WTC11 (cell line): Measurements from ENCODE around the gene IDUA. TPM values are rescaled to one million over a fixed set of nuclear protein-coding genes. Genes with fewer than 3 reads are reported as not detected.

ENCODE experiments used
- ATAC-seq: fragments of 200-7000 bp; cut with Tn5 transposase; 2 replicates; pipeline ENCODE4 v1.10.0; 2021; ENCODE audit warnings: mild to moderate bottlenecking, moderate library complexity
- CTCF ChIA-PET: fragments of 300-600 bp; sonication (Branson Sonifier 250); formaldehyde crosslinking; loops from one replicate; lab custom pipeline; 2021; ENCODE audit warnings: antibody characterized with exemption; lab: Charles Lee
- POLR2A ChIA-PET: fragments of 350-600 bp; sonication (Branson Sonifier 250); formaldehyde crosslinking; loops from one replicate; lab custom pipeline; 2021; ENCODE audit warnings: antibody characterized with exemption; lab: Charles Lee
- DNase-seq: peaks from one replicate; pipeline ENCODE4 v3.0.0; 2021; ENCODE audit warnings: low spot score
- H3K27ac Mint-ChIP-seq: 2 replicates; pipeline ENCODE4 v1.8.0; 2021; ENCODE audit warnings: mixed read lengths
- H3K27me3 Mint-ChIP-seq: 2 replicates; pipeline ENCODE4 v1.8.0; 2021; ENCODE audit warnings: low read depth, mild to moderate bottlenecking, moderate library complexity, mixed read lengths
- H3K36me3 Mint-ChIP-seq: 2 replicates; pipeline ENCODE4 v1.8.0; 2021; ENCODE audit warnings: mixed read lengths
- H3K4me1 Mint-ChIP-seq: 2 replicates; pipeline ENCODE4 v1.8.0; 2022; ENCODE audit warnings: mixed read lengths
- H3K4me3 Mint-ChIP-seq: 2 replicates; pipeline ENCODE4 v1.8.0; 2021; ENCODE audit warnings: mild to moderate bottlenecking, moderate library complexity, mixed read lengths
- H3K9me3 Mint-ChIP-seq: 2 replicates; pipeline ENCODE4 v1.8.0; 2021; ENCODE audit warnings: mixed read lengths
- AFF4 ChIP-seq: sonication (generic); formaldehyde crosslinking; IDR thresholded peaks from 2 replicates; pipeline ENCODE4 v1.8.1; 2023; ENCODE audit warnings: mild to moderate bottlenecking, missing genetic modification reagents, borderline replicate concordance
- ATF1 ChIP-seq: sonication (generic); formaldehyde crosslinking; IDR thresholded peaks from 2 replicates; pipeline ENCODE4 v1.8.1; 2023; ENCODE audit warnings: mild to moderate bottlenecking, moderate library complexity, missing genetic modification reagents
- GABPB1 ChIP-seq: sonication (generic); formaldehyde crosslinking; IDR thresholded peaks from 2 replicates; pipeline ENCODE4 v1.8.1; 2023; ENCODE audit warnings: mild to moderate bottlenecking, missing genetic modification reagents
- KAT7 ChIP-seq: sonication (generic); formaldehyde crosslinking; IDR thresholded peaks from 2 replicates; pipeline ENCODE4 v1.8.1; 2023; ENCODE audit warnings: missing genetic modification reagents, mild to moderate bottlenecking, borderline replicate concordance
- NFATC4 ChIP-seq: fragments of 250-450 bp; sonication (Bioruptor Pico); IDR thresholded peaks from 2 replicates; pipeline ENCODE4 v1.9.0; 2021; ENCODE audit warnings: mild to moderate bottlenecking
- NFE2L1 ChIP-seq: sonication (generic); formaldehyde crosslinking; IDR thresholded peaks from 2 replicates; pipeline ENCODE4 v1.8.1; 2023; ENCODE audit warnings: missing genetic modification reagents
- NR1H2 ChIP-seq: sonication (generic); formaldehyde crosslinking; IDR thresholded peaks from 2 replicates; pipeline ENCODE4 v1.9.0; 2021; ENCODE audit warnings: mild to moderate bottlenecking, moderate library complexity, missing genetic modification reagents
- NR2C2 ChIP-seq: sonication (generic); formaldehyde crosslinking; IDR thresholded peaks from 2 replicates; pipeline ENCODE4 v1.8.0; 2022; ENCODE audit warnings: mild to moderate bottlenecking, missing genetic modification reagents
- PREB ChIP-seq: sonication (generic); formaldehyde crosslinking; IDR thresholded peaks from 2 replicates; pipeline ENCODE4 v1.8.1; 2022; ENCODE audit warnings: mild to moderate bottlenecking, missing genetic modification reagents, moderate library complexity, borderline replicate concordance
- TEAD1 ChIP-seq: sonication (generic); formaldehyde crosslinking; IDR thresholded peaks from 2 replicates; pipeline ENCODE4 v1.8.0; 2022; ENCODE audit warnings: mild to moderate bottlenecking, missing genetic modification reagents
- ZNF232 ChIP-seq: sonication (generic); formaldehyde crosslinking; IDR thresholded peaks from 2 replicates; pipeline ENCODE4 v1.8.0; 2022; ENCODE audit warnings: mild to moderate bottlenecking, missing genetic modification reagents
- total RNA-seq: library from RNA; stranded (reverse); gene quantifications from 3 replicates; pipeline ENCODE4 v1.2.3, GENCODE V29; 2021
- TF ChIP-seq, protein P1 (sequence below): sonication (generic); formaldehyde crosslinking; IDR thresholded peaks from 2 replicates; pipeline ENCODE4 v1.8.1; 2023; ENCODE audit warnings: mild to moderate bottlenecking, missing genetic modification reagents
- TF ChIP-seq, protein P2 (sequence below): sonication (generic); formaldehyde crosslinking; IDR thresholded peaks from 2 replicates; pipeline ENCODE4 v1.8.1; 2023; ENCODE audit warnings: mild to moderate bottlenecking, missing genetic modification reagents
- TF ChIP-seq, protein P3 (sequence below): sonication (generic); formaldehyde crosslinking; IDR thresholded peaks from 2 replicates; pipeline ENCODE4 v1.8.1; 2022; ENCODE audit warnings: mild to moderate bottlenecking, moderate library complexity, missing genetic modification reagents
- TF ChIP-seq, protein P4 (sequence below): sonication (generic); formaldehyde crosslinking; IDR thresholded peaks from 2 replicates; pipeline ENCODE4 v1.8.0; 2022; ENCODE audit warnings: missing genetic modification reagents
- TF ChIP-seq, protein P5 (sequence below): sonication (generic); formaldehyde crosslinking; conservative IDR thresholded peaks from 2 replicates; pipeline ENCODE4 v1.8.1; 2022; ENCODE audit warnings: mild to moderate bottlenecking, missing genetic modification reagents

The IDUA gene
- total RNA-seq, 1 experiment from 2014 or later = 8.7 TPM

GRCh38 chr4:1004557-1005485 is 18.0 kb downstream of the IDUA start:
- peaks cover 7% of the 10 kb centered on the region; the same call in 1 of the 2 replicates for H3K9me3 Mint-ChIP-seq
- ChIA-PET CTCF (no interaction called here), POLR2A (no interaction called here)
- H3K27me3 Mint-ChIP-seq = peaks cover 84% of the 10 kb centered on the region
- H3K27ac Mint-ChIP-seq = no peak overlapping the region
- no peaks in the 10 kb centered on the region for H3K36me3 Mint-ChIP-seq
- TF ChIP-seq, protein P1, sequence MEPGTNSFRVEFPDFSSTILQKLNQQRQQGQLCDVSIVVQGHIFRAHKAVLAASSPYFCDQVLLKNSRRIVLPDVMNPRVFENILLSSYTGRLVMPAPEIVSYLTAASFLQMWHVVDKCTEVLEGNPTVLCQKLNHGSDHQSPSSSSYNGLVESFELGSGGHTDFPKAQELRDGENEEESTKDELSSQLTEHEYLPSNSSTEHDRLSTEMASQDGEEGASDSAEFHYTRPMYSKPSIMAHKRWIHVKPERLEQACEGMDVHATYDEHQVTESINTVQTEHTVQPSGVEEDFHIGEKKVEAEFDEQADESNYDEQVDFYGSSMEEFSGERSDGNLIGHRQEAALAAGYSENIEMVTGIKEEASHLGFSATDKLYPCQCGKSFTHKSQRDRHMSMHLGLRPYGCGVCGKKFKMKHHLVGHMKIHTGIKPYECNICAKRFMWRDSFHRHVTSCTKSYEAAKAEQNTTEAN (CRISPR knock-in tag) = no peak
- TF ChIP-seq KAT7 = no peak
- TF ChIP-seq TEAD1 (CRISPR knock-in tag) = no peak
- TF ChIP-seq, protein P2, sequence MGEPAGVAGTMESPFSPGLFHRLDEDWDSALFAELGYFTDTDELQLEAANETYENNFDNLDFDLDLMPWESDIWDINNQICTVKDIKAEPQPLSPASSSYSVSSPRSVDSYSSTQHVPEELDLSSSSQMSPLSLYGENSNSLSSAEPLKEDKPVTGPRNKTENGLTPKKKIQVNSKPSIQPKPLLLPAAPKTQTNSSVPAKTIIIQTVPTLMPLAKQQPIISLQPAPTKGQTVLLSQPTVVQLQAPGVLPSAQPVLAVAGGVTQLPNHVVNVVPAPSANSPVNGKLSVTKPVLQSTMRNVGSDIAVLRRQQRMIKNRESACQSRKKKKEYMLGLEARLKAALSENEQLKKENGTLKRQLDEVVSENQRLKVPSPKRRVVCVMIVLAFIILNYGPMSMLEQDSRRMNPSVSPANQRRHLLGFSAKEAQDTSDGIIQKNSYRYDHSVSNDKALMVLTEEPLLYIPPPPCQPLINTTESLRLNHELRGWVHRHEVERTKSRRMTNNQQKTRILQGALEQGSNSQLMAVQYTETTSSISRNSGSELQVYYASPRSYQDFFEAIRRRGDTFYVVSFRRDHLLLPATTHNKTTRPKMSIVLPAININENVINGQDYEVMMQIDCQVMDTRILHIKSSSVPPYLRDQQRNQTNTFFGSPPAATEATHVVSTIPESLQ (CRISPR knock-in tag) = no peak
- no peak for TF ChIP-seq NFE2L1 (CRISPR knock-in tag)
- peaks cover 6% of the 10 kb centered on the region; the same call in 1 of the 2 replicates for H3K4me1 Mint-ChIP-seq
- ATAC-seq (no peak), DNase-seq (no peak)
- no peak overlapping the region for H3K4me3 Mint-ChIP-seq

- peaks cover 7% of the 10 kb centered on the region; the same call in 1 of the 2 replicates for H3K9me3 Mint-ChIP-seq
- ATAC-seq (no peak), DNase-seq (no peak)
- peaks cover 10% of the 10 kb centered on the region for H3K4me1 Mint-ChIP-seq
- ChIA-PET CTCF (no interaction called here), POLR2A (no interaction called here)
- no peak overlapping the region for H3K27ac Mint-ChIP-seq
- no peak overlapping the region for H3K4me3 Mint-ChIP-seq
- no peaks in the 10 kb centered on the region for H3K36me3 Mint-ChIP-seq
- peaks cover 75% of the 10 kb centered on the region for H3K27me3 Mint-ChIP-seq
- TF ChIP-seq, protein P3, sequence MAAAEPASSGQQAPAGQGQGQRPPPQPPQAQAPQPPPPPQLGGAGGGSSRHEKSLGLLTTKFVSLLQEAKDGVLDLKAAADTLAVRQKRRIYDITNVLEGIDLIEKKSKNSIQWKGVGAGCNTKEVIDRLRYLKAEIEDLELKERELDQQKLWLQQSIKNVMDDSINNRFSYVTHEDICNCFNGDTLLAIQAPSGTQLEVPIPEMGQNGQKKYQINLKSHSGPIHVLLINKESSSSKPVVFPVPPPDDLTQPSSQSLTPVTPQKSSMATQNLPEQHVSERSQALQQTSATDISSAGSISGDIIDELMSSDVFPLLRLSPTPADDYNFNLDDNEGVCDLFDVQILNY (CRISPR knock-in tag) = no peak
- TF ChIP-seq NFATC4 (CRISPR knock-in tag) (no peak), PREB (CRISPR knock-in tag) (no peak), NR1H2 (CRISPR knock-in tag) (no peak), NR2C2 (CRISPR knock-in tag) (no peak), ATF1 (CRISPR knock-in tag) (no peak), KAT7 (no peak), AFF4 (CRISPR knock-in tag) (no peak), ZNF232 (CRISPR knock-in tag) (no peak), GABPB1 (CRISPR knock-in tag) (no peak)
- TF ChIP-seq, protein P4, sequence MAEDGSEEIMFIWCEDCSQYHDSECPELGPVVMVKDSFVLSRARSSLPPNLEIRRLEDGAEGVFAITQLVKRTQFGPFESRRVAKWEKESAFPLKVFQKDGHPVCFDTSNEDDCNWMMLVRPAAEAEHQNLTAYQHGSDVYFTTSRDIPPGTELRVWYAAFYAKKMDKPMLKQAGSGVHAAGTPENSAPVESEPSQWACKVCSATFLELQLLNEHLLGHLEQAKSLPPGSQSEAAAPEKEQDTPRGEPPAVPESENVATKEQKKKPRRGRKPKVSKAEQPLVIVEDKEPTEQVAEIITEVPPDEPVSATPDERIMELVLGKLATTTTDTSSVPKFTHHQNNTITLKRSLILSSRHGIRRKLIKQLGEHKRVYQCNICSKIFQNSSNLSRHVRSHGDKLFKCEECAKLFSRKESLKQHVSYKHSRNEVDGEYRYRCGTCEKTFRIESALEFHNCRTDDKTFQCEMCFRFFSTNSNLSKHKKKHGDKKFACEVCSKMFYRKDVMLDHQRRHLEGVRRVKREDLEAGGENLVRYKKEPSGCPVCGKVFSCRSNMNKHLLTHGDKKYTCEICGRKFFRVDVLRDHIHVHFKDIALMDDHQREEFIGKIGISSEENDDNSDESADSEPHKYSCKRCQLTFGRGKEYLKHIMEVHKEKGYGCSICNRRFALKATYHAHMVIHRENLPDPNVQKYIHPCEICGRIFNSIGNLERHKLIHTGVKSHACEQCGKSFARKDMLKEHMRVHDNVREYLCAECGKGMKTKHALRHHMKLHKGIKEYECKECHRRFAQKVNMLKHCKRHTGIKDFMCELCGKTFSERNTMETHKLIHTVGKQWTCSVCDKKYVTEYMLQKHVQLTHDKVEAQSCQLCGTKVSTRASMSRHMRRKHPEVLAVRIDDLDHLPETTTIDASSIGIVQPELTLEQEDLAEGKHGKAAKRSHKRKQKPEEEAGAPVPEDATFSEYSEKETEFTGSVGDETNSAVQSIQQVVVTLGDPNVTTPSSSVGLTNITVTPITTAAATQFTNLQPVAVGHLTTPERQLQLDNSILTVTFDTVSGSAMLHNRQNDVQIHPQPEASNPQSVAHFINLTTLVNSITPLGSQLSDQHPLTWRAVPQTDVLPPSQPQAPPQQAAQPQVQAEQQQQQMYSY (CRISPR knock-in tag) = no peak
- TF ChIP-seq, protein P5, sequence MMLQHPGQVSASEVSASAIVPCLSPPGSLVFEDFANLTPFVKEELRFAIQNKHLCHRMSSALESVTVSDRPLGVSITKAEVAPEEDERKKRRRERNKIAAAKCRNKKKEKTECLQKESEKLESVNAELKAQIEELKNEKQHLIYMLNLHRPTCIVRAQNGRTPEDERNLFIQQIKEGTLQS = no peak
- TF ChIP-seq, protein P1 (CRISPR knock-in tag) = no peak
These were observed 20.0 kb downstream of the IDUA start for GRCh38 chr4:1006856-1007255.
